ENCODE measurements around the gene CHST15. TPM values are rescaled to one million over a fixed set of nuclear protein-coding genes. Genes with fewer than 3 reads are reported as not detected.

CHST15 gene
- total RNA-seq, 1 donor: 16.4 TPM

GRCh38 chr10:124015991-124016390 is 77.4 kb downstream of the CHST15 start:
- no peak for TF ChIP-seq CTCF (IDR thresholded peaks at IDR 0.05; ENCODE audit: insufficient read depth, low read depth, low read length)
- DNase-seq (ENCODE audit: low read depth): no peak
- H3K4me3 ChIP-seq (ENCODE audit: low read depth, low read length): no peak overlapping the region

- no peak for DNase-seq (ENCODE audit: low read depth)
- no peak overlapping the region for H3K4me3 ChIP-seq (ENCODE audit: low read depth, low read length)
- TF ChIP-seq CTCF (IDR thresholded peaks at IDR 0.05; ENCODE audit: insufficient read depth, low read depth, low read length): no peak
Measured at GRCh38 chr10:124014416-124015154, 78.8 kb downstream of the CHST15 start.

- TF ChIP-seq CTCF (IDR thresholded peaks at IDR 0.05; ENCODE audit: insufficient read depth, low read depth, low read length): no peak
- no peak overlapping the region for H3K4me3 ChIP-seq (ENCODE audit: low read depth, low read length)
- DNase-seq (ENCODE audit: low read depth): no peak
Measured at GRCh38 chr10:124013916-124014315, 79.5 kb downstream of the CHST15 start.

DNA sequence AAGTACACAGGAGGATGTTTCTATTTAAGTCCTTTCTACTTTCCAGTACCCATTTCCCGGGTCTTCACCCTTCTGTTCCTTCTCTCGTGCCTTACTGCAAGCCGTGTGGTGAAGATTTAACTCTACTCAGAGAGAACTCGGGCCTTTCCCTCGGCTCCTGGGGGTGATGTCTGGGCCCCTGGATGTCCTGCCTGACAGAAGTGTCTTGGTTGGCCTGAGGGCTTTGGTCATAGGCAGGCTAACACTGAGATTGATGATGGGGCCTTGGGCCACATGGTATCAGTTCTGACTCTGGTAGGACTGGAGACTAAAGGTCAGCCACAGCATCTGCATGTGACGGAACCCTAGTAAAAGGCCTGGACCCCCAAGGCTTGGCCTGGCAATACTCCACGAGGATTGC is 80.4 kb downstream of the CHST15 start:
- no peak for TF ChIP-seq CTCF (IDR thresholded peaks at IDR 0.05; ENCODE audit: insufficient read depth, low read depth, low read length)
- DNase-seq (ENCODE audit: low read depth): no peak
- no peak overlapping the region for H3K4me3 ChIP-seq (ENCODE audit: low read depth, low read length)

- no peak overlapping the region for H3K4me3 ChIP-seq (ENCODE audit: low read depth, low read length)
- no peak for TF ChIP-seq CTCF (IDR thresholded peaks at IDR 0.05; ENCODE audit: insufficient read depth, low read depth, low read length)
- no peak for DNase-seq (ENCODE audit: low read depth)
Measured at GRCh38 chr10:124012583-124012982, 80.8 kb downstream of the CHST15 start.

GRCh38 chr10:124012066-124012465 is 81.3 kb downstream of the CHST15 start:
- no peak overlapping the region for H3K4me3 ChIP-seq (ENCODE audit: low read depth, low read length)
- DNase-seq (ENCODE audit: low read depth): no peak
- TF ChIP-seq CTCF (IDR thresholded peaks at IDR 0.05; ENCODE audit: insufficient read depth, low read depth, low read length): no peak

GRCh38 chr10:124011464-124011863 is 81.9 kb downstream of the CHST15 start:
- H3K4me3 ChIP-seq (ENCODE audit: low read depth, low read length): no peak overlapping the region
- DNase-seq (ENCODE audit: low read depth): no peak
- no peak for TF ChIP-seq CTCF (IDR thresholded peaks at IDR 0.05; ENCODE audit: insufficient read depth, low read depth, low read length)
